Loucy (cell line): ENCODE measurements around the gene EGFLAM.

Experiments used
- H2AFZ ChIP-seq: fragments of 200-600 bp; sonication (generic); 2 replicates; pipeline ENCODE4 v1.6.0; 2016; ENCODE audit warnings: antibody characterized with exemption, mild to moderate bottlenecking, low read length, moderate library complexity
- H3F3A ChIP-seq: fragments of 200-600 bp; 2 replicates; pipeline ENCODE4 v1.6.0; 2016; ENCODE audit warnings: antibody characterized with exemption, low read depth, mild to moderate bottlenecking
- H3K27me3 ChIP-seq: fragments of 200-600 bp; sonication (generic); 2 replicates; pipeline ENCODE4 v1.6.1; 2014; ENCODE audit warnings: low read length, mild to moderate bottlenecking; ENCODE audit not compliant: insufficient read depth, poor library complexity, severe bottlenecking
- H3K36me3 ChIP-seq: fragments of 200-600 bp; sonication (generic); 2 replicates; pipeline ENCODE4 v1.6.1; 2016; ENCODE audit warnings: low read length; ENCODE audit not compliant: insufficient read depth
- H3K4me1 ChIP-seq: fragments of 200-600 bp; sonication (generic); 2 replicates; pipeline ENCODE4 v1.5.1; 2014; ENCODE audit warnings: low read length, mild to moderate bottlenecking; ENCODE audit not compliant: insufficient read depth, poor library complexity, severe bottlenecking
- H3K4me2 ChIP-seq: fragments of 200-600 bp; sonication (generic); 2 replicates; pipeline ENCODE4 v1.6.0; 2014; ENCODE audit warnings: antibody characterized with exemption, low read length, low read depth, mild to moderate bottlenecking; ENCODE audit not compliant: poor library complexity, severe bottlenecking
- H3K4me3 ChIP-seq: fragments of 200-600 bp; sonication (generic); 2 replicates; pipeline ENCODE4 v1.5.1; 2014; ENCODE audit warnings: low read length, mild to moderate bottlenecking, mixed read lengths; ENCODE audit not compliant: poor library complexity, severe bottlenecking
- H3K79me2 ChIP-seq: fragments of 200-600 bp; sonication (generic); 2 replicates; pipeline ENCODE4 v1.6.1; 2014; ENCODE audit warnings: low read length; ENCODE audit not compliant: insufficient read depth
- H3K9ac ChIP-seq: fragments of 200-600 bp; sonication (generic); 2 replicates; pipeline ENCODE4 v1.6.0; 2014; ENCODE audit warnings: mild to moderate bottlenecking, low read depth, low read length, moderate library complexity; ENCODE audit not compliant: poor library complexity, severe bottlenecking
- H3K9me2 ChIP-seq: fragments of 200-600 bp; sonication (generic); replicated peaks from 2 replicates; pipeline ENCODE4 v1.6.1; 2016; ENCODE audit warnings: low read depth, low read length, mixed read lengths
- H3K9me3 ChIP-seq: fragments of 200-600 bp; sonication (generic); 2 replicates; pipeline ENCODE4 v1.6.1; 2014; ENCODE audit warnings: mild to moderate bottlenecking, antibody characterized with exemption, low read length, low read depth; ENCODE audit not compliant: insufficient read depth
- H4K20me1 ChIP-seq: fragments of 200-600 bp; sonication (generic); 2 replicates; pipeline ENCODE4 v1.6.0; 2014; ENCODE audit warnings: antibody characterized with exemption, low read length, mild to moderate bottlenecking; ENCODE audit not compliant: insufficient read depth, poor library complexity, severe bottlenecking
- CTCF ChIP-seq: fragments of 200-600 bp; sonication (generic); conservative IDR thresholded peaks from 2 replicates; pipeline ENCODE4 v1.5.1; 2014; ENCODE audit warnings: mild to moderate bottlenecking, antibody characterized with exemption, low read length
- EZH2phosphoT487 ChIP-seq: fragments of 200-600 bp; IDR thresholded peaks from 2 replicates; pipeline ENCODE4 v1.6.1; 2018; ENCODE audit warnings: antibody characterized with exemption, mild to moderate bottlenecking, moderate library complexity, borderline replicate concordance

The EGFLAM gene

GRCh38 chr5:38450627-38451026, 192.3 kb downstream of the EGFLAM start:
- Histone ChIP-seq H3K9me2 (no peaks in the 10 kb centered on the region), H3K4me2 (no peak overlapping the region), H3K79me2 (no peaks in the 10 kb centered on the region), H3K9me3 (no peaks in the 10 kb centered on the region), H3K9ac (no peak overlapping the region), H3K4me3 (no peak overlapping the region), H3F3A (no peaks in the 10 kb centered on the region), H2AFZ (no peak overlapping the region), H3K27me3 (peaks cover 94% of the 10 kb centered on the region), H4K20me1 (no peaks in the 10 kb centered on the region), H3K36me3 (no peaks in the 10 kb centered on the region), H3K4me1 (peaks cover 4% of the 10 kb centered on the region)
- no peak for TF ChIP-seq CTCF
- no peak for TF ChIP-seq EZH2phosphoT487

DNA sequence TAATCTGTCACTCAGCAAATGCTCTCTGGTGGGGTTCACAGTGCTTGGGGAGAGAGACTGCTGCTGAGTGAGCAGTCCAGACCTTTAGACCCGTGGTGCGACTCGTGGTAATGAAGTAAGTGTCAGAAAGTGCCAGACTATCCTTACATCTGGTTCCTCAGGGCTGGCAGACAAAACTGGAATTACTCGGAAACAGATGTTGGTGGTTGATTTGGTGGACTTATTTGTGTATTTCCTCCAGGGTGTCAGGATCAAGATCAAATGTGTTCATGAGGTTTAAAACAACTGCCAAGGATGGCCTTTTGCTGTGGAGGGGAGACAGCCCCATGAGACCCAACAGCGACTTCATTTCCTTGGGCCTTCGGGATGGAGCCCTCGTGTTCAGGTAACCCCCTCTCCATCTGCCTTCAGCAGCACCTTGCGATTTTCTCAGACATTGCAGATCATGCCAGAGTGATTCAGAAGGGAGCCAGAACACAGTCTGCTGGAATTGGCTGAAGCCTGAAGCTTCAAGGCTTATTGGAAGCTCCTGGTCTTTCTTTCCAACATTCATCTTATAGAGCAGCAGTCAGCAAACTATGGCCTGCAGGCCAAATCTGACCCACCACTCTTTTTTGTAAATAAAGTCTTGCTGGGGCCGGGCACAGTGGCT, 192.8 kb downstream of the EGFLAM start:
- Histone ChIP-seq H2AFZ (no peak overlapping the region), H3K27me3 (peaks cover 94% of the 10 kb centered on the region), H3F3A (no peaks in the 10 kb centered on the region), H3K9me2 (no peaks in the 10 kb centered on the region), H3K4me1 (peaks cover 4% of the 10 kb centered on the region), H3K4me2 (no peak overlapping the region), H4K20me1 (no peaks in the 10 kb centered on the region), H3K4me3 (no peak overlapping the region), H3K9me3 (no peaks in the 10 kb centered on the region), H3K79me2 (no peaks in the 10 kb centered on the region), H3K9ac (no peak overlapping the region), H3K36me3 (no peaks in the 10 kb centered on the region)
- TF ChIP-seq CTCF (no peak), EZH2phosphoT487 (no peak)

DNA sequence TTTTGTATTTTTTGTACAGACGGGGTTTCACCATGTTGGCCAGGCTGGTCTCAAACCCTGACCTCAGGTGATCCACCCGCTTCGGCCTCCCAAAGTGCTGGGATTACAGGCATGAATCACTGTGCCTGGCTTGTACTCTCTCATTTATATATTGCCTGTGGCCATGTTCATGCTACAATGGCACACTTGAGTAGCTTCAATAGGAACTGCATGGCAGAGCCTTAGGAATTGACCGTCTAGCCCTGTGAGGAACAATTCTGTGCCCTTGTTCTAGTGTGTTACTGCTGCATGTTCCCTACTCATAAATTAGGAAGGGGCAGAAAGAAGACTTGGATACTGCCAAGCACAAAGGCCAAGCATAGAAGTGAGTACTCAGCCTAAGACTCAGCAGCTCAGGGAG, 193.8 kb downstream of the EGFLAM start:
- Histone ChIP-seq H3K4me3 (no peak overlapping the region), H3K27me3 (peaks cover 94% of the 10 kb centered on the region), H4K20me1 (no peaks in the 10 kb centered on the region), H3K9ac (no peak overlapping the region), H3K4me1 (peaks cover 4% of the 10 kb centered on the region), H3F3A (no peaks in the 10 kb centered on the region), H3K79me2 (no peaks in the 10 kb centered on the region), H3K36me3 (no peaks in the 10 kb centered on the region), H3K4me2 (no peak overlapping the region), H3K9me3 (no peaks in the 10 kb centered on the region), H3K9me2 (no peaks in the 10 kb centered on the region), H2AFZ (no peak overlapping the region)
- no peak for TF ChIP-seq EZH2phosphoT487
- TF ChIP-seq CTCF: no peak
